Tibial artery (tissue), 4 donors: ENCODE results near the gene MISP.
"Not testable (repeated sequence)": the region's sequence is repeated elsewhere in the genome, so short reads cannot be mapped to it uniquely, and the experiment has no call there.

Experiments
- DNase-seq, 2 donors: peaks; one replicate each; pipeline ENCODE4 v3.0.0-alpha.2; 2019
- H3K27ac ChIP-seq, 2 donors: fragments of 200-600 bp; sonication (generic) in 1 of 2; 1 replicate in 1 of 2; 2 replicates in 1 of 2; pipeline ENCODE4 v1.5.1; 2018 to 2019; ENCODE audit warnings: mild to moderate bottlenecking in 1 of 2
- H3K27me3 ChIP-seq, 2 donors: fragments of 200-600 bp; sonication (generic) in 1 of 2; one replicate each; pipeline versions ENCODE4 v1.5.1 to v1.6.0; 2016 to 2019
- H3K36me3 ChIP-seq, 3 donors: fragments of 200-600 bp; sonication (generic) in 2 of 3; one replicate each; pipeline ENCODE4 v1.5.1; 2016 to 2019; ENCODE audit warnings: mild to moderate bottlenecking in 2 of 3
- H3K4me1 ChIP-seq, 4 donors: fragments of 200-600 bp; sonication (generic) in 2 of 4; 1 replicate in 3 of 4; 2 replicates in 1 of 4; pipeline ENCODE4 v1.5.1; 2016 to 2019
- H3K4me3 ChIP-seq, 2 donors: fragments of 200-600 bp; sonication (generic) in 1 of 2; 1 replicate in 1 of 2; 2 replicates in 1 of 2; pipeline ENCODE4 v1.5.1; 2018 to 2019; ENCODE audit warnings: mild to moderate bottlenecking in 2 of 2
- H3K9me3 ChIP-seq, 3 donors: fragments of 200-600 bp; sonication (generic) in 1 of 3; one replicate each; pipeline ENCODE4 v1.5.1; 2016 to 2019
- intact Hi-C: fragments of 100-400 bp; cut with DNase I; formaldehyde crosslinking; loops from one replicate; pipeline ENCODE4 v1.15.0; 2023; ENCODE audit warnings: low total_unique reads
- TF ChIP-seq, protein P1 (sequence below), 2 experiments: fragments of 200-600 bp in 1 of 2; fragments of 450-650 bp in 1 of 2; IDR thresholded peaks; one replicate each; pipeline ENCODE4 v1.5.1; 2017 to 2019; ENCODE audit warnings: antibody characterized with exemption in 2 of 2, mild to moderate bottlenecking in 1 of 2, moderate library complexity in 1 of 2

Gene MISP

GRCh38 chr19:741506-742131 lies 9.3 kb upstream of the MISP start:
- peaks cover 0 to 23% of the 10 kb centered on the region in 2 donors for H3K27me3 ChIP-seq
- no peak overlapping the region for H3K4me3 ChIP-seq
- H3K27ac ChIP-seq = no peak overlapping the region
- H3K4me1 ChIP-seq = no peaks in the 10 kb centered on the region
- intact Hi-C loops = no loop called here
- DNase-seq = no peak
- H3K9me3 ChIP-seq = peaks cover 0 to 19% (median 0%) of the 10 kb centered on the region in 3 donors
- TF ChIP-seq, protein P1, sequence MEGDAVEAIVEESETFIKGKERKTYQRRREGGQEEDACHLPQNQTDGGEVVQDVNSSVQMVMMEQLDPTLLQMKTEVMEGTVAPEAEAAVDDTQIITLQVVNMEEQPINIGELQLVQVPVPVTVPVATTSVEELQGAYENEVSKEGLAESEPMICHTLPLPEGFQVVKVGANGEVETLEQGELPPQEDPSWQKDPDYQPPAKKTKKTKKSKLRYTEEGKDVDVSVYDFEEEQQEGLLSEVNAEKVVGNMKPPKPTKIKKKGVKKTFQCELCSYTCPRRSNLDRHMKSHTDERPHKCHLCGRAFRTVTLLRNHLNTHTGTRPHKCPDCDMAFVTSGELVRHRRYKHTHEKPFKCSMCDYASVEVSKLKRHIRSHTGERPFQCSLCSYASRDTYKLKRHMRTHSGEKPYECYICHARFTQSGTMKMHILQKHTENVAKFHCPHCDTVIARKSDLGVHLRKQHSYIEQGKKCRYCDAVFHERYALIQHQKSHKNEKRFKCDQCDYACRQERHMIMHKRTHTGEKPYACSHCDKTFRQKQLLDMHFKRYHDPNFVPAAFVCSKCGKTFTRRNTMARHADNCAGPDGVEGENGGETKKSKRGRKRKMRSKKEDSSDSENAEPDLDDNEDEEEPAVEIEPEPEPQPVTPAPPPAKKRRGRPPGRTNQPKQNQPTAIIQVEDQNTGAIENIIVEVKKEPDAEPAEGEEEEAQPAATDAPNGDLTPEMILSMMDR (IDR thresholded peaks at IDR 0.05) = no peak
- peaks cover 0 to 9% (median 8%) of the 10 kb centered on the region in 3 donors for H3K36me3 ChIP-seq

- no peaks in the 10 kb centered on the region for H3K4me1 ChIP-seq
- no peak overlapping the region for H3K27ac ChIP-seq
- no peak overlapping the region for H3K4me3 ChIP-seq
- TF ChIP-seq, protein P1 (IDR thresholded peaks at IDR 0.05) = no peak
- no peak for DNase-seq
- H3K36me3 ChIP-seq = peaks cover 0 to 19% (median 18%) of the 10 kb centered on the region in 3 donors
- intact Hi-C loops = no loop called here
- H3K9me3 ChIP-seq = peaks cover 0 to 28% (median 7%) of the 10 kb centered on the region in 3 donors
- peaks cover 0 to 19% of the 10 kb centered on the region in 2 donors for H3K27me3 ChIP-seq
These were observed 8.3 kb upstream of the MISP start for GRCh38 chr19:742540-743075.

GRCh38 chr19:743168-743687 lies 7.7 kb upstream of the MISP start:
- no peak overlapping the region for H3K27ac ChIP-seq
- H3K36me3 ChIP-seq = peaks cover 0 to 22% (median 22%) of the 10 kb centered on the region in 3 donors
- H3K4me1 ChIP-seq = no peaks in the 10 kb centered on the region
- peaks cover 0 to 21% of the 10 kb centered on the region in 2 donors for H3K27me3 ChIP-seq
- intact Hi-C loops = no loop called here
- TF ChIP-seq, protein P1 (IDR thresholded peaks at IDR 0.05) = no peak
- DNase-seq = no peak
- H3K4me3 ChIP-seq = no peak overlapping the region
- peaks cover 0 to 34% (median 13%) of the 10 kb centered on the region in 3 donors for H3K9me3 ChIP-seq

DNA sequence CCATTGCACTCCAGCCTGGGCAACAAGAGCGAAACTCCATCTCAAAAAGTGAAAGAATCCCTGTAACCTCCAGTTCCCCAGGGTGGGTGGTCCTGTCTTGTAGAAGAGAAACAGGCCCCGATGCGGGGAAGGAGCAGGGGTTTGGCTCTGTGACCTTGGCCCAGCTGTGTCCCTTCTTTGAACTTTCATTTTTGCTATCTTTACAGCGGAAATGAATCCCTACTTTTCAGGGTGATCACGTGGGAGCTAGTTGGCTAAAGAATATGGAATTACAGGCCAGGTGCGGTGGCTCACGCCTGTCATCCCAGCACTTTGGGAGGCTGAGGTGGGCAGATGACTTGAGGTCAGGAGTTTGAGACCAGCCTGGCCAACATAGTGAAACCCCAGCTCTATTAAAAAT lies 5.8 kb upstream of the MISP start:
- intact Hi-C loops, H3K4me3 ChIP-seq, H3K27me3 ChIP-seq, DNase-seq, H3K4me1 ChIP-seq, H3K27ac ChIP-seq: not testable (repeated sequence)
- H3K36me3 ChIP-seq = peaks cover 0 to 22% (median 22%) of the 10 kb centered on the region in 3 donors
- H3K9me3 ChIP-seq = peaks cover 0 to 34% (median 13%) of the 10 kb centered on the region in 3 donors

DNA sequence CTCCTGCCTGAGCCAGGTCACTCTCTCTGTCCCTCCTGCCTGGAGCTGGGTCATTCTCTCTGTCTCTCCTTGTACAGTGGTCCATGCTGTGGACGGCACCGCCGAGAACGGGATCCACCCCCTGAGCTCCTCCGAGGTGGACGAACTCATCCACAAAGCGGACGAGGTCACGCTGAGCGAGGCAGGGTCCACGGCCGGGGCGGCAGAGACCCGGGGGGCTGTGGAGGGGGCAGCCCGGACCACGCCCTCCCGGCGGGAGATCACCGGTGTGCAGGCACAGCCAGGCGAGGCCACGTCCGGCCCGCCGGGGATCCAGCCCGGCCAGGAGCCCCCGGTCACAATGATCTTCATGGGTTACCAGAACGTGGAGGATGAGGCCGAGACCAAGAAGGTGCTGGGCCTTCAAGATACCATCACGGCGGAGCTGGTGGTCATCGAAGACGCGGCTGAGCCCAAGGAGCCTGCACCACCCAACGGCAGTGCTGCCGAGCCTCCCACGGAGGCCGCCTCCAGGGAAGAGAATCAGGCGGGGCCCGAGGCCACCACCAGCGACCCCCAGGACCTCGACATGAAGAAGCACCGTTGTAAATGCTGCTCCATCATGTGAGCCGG lies 4.6 kb upstream of the MISP start:
- TF ChIP-seq, protein P1 (IDR thresholded peaks at IDR 0.05) = no peak
- Histone ChIP-seq H3K36me3 (peaks cover 0 to 22% (median 22%) of the 10 kb centered on the region in 3 donors), H3K9me3 (peaks cover 0 to 34% (median 13%) of the 10 kb centered on the region in 3 donors), H3K4me1 (no peaks in the 10 kb centered on the region), H3K4me3 (no peak overlapping the region), H3K27ac (no peak overlapping the region), H3K27me3 (peaks cover 0 to 16% of the 10 kb centered on the region in 2 donors)
- intact Hi-C loops = no loop called here
- no peak for DNase-seq

DNA sequence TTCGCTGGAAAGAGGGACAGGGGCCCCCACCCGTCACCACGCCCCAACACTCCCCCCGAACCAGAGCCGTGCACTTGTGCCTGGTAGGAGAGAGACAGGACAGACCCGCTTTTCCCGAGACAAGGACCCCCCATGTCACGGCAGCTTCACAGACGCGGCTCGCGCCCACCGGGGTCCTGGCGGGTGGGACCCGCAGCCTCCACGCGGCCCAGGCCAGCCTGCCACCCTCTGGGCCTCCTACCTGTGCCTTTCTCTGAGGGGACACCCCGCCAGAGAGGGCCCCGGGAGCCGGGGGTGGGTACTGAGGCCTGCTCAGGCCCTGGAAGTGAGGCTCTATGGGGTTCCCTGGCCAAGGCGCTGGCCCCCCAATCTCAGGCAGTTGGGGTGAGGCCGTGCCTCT lies 4.0 kb upstream of the MISP start:
- Histone ChIP-seq H3K27ac (no peak overlapping the region), H3K27me3 (peaks cover 0 to 21% of the 10 kb centered on the region in 2 donors), H3K4me1 (no peaks in the 10 kb centered on the region), H3K4me3 (no peak overlapping the region), H3K9me3 (peaks cover 0 to 34% (median 13%) of the 10 kb centered on the region in 3 donors), H3K36me3 (peaks cover 0 to 22% (median 21%) of the 10 kb centered on the region in 3 donors)
- TF ChIP-seq, protein P1 (IDR thresholded peaks at IDR 0.05) = no peak
- intact Hi-C loops = no loop called here
- no peak for DNase-seq
